ENCODE measurements around the gene PDXP.
"Not testable (repeated sequence)": the region's sequence is repeated elsewhere in the genome, so short reads cannot be mapped to it uniquely, and the experiment has no call there.

PDXP gene

DNA sequence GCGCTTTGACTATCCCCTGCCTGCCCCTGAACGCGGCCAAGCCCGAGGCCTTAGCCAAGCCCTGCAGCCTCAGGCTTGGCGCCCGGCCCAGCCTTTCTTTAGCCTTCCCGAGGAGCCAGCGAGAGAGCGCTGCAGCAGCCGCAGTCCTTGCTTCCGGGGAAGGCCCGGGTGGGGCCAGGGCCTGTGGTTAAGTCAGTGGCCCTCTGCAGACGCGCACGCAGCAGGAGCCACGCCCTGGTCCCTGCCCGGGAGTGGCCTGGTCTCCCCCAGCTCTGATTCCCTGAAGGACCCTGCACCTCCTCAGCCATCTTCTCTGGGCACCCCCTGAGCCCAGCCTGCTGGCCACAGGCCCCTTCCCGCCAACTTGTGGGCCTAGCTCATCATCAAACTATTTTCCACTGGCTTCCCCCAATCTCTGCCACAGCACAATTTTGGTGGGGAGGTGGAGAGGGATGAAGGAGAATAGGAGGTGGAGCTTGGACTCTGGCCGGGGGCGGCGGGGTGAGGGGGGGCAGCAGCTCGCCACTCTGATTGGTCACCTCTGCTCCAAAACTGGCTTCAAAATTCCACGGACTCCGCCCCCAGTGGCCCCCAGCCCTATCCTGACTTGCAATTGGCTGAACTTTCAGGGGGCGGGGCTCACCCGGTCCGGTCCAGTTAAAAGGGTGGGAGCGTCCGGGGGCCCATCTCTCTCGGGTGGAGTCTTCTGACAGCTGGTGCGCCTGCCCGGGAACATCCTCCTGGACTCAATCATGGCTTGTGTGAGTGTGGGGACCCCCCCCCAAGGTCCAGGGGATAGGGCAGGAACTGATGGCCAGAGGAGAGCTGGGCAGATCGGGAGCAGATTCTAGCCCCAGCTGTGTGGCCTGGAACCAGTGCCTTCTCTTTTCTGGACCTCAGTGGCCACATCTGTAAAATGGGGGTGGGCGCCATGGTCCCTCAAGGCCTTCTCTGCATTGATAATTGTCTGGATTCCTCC is 16.7 kb downstream of the PDXP start, which contains the start of gene LGALS1:
Gene LGALS1, plus strand, starts transcription at position 686 of the 979 bp plus-strand sequence. Its CDS starts 67 bp downstream, at position 753.
- DNase-seq, result peak; percentile 95 to 98 (median 96)

DNA sequence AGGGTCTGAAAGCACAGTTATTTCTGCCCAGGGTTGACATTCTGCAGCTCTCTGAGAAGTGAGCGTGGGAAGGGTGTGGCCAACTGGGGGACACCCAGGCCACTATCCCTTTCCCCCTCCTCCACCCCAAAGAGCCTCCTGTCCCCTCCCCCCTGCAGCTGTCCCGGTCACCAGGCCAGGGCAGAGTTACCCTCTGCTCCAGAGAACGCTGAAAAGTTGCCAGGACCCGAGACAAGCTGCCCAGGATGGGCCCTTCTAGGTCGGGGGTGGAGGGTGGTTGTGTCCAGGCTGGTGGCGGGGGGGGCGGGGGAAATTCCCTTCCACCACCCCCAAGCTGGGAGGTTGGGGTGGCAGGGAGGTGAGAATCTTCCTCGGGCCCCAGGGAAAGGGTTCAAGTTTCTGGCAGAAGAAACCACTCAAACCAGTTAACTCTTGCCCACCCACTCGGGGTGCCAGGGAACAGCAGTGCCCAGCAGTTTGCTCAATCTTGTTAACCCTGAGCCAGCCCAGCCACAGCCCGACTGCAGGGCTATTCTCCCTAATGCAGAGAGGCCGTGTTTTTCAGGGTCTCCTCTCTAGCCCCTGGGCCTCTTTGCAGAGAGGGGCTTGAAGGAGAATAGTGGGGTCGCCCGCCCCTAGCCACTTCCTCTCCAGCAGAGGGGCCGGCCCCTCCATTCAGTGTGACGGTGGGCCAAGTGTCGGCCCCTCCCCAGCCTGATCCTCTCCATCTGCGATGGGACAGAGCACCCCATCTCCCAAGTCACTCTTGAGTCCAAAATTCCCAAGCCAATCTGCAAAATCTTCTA is 17.6 kb downstream of the PDXP start:
- DNase-seq, result peak in 3 of 4 experiments; percentile 27 to 52 (median 51)

DNA sequence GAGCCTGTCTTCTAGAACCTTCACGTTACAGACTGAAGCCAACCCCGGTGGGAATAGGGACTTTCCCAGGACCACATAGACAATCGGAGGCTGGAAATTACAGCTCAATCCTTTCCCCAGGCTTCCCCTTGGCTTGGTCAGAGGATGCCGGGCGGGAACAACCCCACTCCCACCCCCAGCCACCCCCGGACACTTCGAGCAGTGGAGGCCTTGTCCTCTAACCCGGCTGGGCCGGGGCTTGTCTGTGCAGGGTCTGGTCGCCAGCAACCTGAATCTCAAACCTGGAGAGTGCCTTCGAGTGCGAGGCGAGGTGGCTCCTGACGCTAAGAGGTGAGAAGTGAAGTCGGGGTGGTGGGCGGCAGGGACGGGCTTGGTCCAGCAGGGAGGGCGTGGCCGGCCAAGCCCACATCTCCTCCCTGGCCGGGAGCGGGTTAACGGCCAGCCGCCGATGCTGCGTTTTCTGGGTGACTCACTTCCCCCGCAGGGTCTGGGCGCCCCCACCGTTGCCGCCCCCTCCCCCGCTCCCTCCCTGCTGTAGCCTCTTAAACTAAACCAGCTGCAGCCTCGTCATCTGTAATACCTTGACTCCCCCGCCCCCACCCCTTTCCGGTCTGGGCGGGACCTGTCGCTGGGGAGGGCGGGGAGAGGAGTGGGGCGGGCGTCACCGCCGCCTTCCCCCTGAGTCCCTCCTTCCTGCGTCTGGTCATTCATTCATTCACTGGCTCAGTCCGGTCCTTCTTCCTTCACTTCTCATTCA is 18.4 kb downstream of the PDXP start:
- DNase-seq, result peak; percentile 89 to 93 (median 92)

DNA sequence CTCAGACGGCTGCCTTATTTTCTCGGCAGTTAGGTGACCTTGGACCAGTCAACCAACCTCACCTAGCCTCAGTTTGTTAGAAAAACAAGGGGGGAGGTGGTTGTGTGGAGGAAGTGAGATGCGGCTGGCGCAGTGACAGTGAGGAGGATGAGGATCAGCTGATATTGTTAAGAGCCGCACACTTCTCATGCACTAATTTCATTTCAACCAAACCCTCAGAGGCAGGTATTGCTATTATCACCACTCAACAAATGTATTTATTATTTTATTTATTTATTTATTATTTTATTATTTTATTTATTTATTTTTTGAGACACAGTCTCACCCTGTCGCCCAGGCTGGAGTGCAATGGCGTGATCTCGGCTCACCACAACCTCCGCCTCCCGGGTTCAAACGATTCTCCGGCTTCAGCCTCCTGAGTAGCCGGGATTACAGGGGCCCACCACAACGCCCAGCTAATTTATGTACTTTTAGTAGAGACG is 19.0 kb downstream of the PDXP start:
- DNase-seq, result no peak

DNA sequence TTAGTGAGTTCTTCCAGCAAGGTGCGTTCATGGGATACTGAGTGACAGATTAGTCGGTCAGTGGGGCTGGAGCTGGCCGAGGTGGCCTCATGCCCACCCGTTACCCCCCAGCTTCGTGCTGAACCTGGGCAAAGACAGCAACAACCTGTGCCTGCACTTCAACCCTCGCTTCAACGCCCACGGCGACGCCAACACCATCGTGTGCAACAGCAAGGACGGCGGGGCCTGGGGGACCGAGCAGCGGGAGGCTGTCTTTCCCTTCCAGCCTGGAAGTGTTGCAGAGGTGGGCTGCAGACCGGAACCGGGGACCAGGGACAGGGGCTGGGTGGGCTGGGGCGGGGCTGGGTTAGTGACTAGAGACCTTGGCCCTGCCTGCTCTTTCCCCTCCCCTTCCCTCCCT is 19.8 kb downstream of the PDXP start:
- DNase-seq, result no peak

DNA sequence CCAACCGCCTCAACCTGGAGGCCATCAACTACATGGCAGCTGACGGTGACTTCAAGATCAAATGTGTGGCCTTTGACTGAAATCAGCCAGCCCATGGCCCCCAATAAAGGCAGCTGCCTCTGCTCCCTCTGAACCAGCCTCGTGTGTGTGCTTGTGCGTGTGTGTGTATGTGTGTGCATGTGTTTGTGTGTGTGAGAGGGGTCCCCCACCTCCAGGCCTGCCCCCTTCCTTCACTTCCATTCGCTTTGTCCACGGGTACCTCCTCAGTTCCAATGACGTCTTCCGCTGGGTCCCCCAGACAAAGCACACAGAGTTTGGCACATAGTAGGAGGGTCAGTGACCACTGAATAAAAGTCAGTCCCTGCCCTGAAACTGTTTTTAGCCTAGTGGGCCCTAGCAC is 21.1 kb downstream of the PDXP start:
- no peak for DNase-seq

DNA sequence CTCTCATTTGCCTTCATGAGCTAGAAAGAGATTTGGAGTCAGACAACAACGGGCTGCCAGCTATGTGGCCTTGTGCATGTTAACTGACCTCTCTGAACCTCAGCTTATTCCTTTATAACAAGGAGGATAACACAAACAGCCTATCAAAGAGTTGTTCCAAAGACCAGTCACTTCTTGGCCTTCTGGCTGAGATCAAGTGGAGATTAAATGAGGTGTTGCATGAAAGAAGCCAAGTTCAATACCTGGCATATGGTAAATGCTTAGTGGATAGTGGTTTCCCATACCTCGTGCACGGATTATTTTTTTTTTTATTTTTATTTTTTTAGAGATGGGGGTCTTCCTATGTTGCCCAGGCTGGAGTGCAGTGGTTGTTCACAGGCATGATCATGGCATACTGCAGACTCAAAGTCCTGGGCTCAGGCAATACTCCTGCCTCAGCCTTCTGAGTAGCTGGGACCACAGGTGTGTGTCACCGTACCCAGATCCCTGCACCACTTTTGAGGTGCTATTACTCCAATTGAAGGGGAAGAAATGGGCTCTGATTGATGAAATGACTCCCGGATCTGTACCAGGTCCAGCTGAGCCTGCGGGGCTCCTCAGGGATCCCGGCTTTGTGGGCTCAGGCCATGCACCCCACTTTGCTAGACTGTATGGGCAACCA is 21.8 kb downstream of the PDXP start:
- DNase-seq, result no peak

DNA sequence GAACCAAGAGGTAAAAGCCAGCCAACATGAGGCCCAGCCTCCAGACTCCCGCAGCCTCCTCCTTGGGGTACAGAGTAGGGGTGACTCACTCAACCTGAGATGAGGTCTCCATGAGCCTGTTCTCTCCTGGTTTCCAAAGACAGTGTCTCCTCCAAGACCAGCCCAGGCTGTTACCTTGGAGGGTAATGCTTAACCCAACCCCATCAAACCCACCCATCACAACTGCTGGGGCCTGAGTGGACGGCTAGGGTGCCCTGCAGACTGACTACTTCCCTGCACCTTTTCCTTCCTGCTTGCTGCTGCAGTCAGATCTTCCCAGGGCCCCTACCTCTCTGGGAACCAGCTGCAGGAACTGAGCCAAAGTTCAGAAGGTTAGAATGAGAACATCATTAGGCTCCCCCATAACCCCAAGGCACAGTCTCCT is 22.5 kb downstream of the PDXP start:
- no peak for DNase-seq

DNA sequence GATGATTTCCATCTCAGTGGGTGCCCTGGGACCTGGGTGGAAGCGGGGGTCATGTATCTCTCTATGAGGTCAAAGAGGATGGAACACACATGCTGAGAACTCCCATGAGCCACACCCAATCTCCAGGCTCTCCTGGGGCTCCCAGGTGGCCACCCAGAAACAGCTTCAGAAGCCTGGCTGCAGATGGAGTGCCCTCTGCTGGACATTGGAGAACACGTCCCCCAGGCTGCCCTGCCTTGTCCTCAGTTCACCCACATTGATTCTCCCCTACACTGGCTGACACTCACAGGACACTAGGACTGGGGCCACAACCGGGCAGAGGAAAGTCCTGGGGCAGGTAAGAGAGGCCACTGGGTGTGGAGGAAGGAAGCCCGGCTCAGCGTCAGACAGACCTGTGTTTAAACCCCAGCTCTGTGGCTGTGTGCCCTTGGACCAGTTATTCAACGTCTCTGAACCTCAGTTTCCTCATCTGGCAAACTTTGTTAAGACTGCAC is 23.1 kb downstream of the PDXP start:
- DNase-seq, result peak; percentile 79 to 87 (median 82)

DNA sequence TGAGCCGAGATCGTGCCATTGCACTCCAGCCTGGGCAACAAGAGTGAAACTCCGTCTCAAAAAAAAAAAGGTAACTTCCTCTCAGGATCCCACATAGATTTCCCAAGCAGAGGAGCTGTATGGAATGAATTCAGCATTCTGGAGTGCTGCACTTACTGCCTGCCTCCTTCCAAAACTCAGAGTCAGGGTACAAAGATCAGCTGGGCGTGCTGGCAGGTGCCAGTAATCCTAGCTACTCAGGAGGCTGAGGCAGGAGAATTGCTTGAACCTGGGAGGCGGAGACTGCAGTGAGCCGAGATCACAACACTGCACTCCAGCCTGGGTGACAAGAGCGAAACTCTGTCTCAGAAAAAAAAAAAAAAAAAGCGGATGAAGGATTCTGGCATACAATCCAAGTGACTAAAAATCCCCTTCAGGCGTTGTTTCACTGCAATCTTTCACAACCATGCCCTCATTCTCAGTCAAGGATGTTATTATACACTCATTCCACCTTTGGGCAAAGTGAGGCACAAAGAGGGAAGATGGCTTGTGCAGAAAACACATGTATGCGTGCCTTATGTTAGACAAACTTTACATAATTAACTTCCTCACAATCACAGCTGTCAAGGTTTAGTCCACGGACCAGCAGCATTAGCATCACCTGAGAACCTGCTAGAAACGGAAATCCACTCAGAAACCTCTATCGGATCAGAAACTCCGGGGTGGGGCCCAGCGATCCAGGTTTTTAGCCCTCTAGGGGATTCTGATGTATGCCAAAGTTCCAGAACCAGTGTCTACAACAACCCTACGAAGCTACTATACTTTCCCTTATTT is 26.5 kb downstream of the PDXP start:
- DNase-seq, result no peak

DNA sequence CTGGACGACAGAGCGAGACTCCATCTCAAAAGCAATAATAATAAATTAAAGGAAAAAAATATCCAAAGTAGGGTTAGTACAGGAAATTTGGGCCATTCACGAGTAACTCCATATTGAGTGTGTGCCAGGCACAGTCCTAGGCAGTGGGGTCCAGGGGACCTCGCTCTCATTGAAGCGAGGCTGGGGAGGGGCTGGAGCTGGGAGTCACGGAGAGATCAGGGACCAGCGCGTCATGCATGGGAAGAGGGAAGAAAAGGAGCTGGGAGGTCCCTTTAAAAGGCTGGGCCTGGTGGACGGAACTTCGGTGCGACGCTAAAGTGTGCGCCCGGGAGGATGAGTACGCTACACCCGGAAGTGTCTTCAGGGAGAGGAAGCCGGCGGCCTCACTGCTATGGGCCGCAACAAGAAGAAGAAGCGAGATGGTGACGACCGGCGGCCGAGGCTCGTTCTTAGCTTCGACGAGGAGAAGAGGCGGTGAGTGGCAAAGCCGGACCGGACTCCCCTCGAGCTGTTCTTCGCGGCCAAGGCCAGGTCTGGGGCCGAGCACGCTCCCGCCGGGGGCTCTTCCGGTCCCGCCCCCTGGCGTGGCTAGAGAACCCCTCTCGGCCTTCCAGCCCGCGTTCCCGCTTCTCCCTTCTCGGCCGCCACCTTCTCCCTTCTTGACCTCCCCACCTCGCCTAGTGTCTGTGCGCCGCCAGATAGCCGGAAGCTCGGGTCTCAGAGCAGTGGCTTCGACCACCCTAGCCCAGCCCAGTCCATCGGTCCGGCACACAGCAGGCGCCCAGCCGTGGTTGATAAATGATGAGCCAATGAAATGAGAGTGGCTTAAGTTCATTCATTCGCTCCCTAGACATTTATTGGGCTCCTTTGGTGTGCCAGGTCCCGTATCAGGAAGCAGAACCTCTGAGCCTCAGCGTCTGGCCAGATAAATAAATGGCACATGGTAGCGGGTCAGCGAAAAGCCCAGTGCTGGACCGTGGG is 27.8 kb downstream of the PDXP start, which contains the start of gene NOL12:
Gene NOL12, plus strand, starts transcription at position 342 of the 981 bp plus-strand sequence. Its CDS starts 50 bp downstream, at position 392.
- DNase-seq, result peak; percentile 90 to 93 (median 92)

DNA sequence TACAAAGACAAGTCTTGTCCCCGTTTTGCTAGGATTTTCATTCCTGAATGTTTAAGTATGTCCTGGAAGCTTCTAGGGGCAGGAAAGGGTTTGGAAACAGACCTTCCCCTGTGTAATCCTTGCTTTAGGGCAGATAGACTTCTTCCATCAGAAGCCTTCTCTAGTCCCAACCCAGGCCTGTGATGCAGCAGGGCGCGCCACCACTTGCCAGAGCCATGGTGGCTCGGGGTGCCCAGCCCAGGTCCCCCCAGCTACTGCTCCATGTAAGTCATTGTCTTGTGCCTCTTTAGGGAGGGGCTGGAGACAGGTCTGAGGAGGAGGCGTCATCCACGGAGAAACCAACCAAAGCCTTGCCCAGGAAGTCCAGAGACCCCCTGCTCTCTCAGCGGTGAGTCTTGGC is 31.9 kb downstream of the PDXP start:
- no peak for DNase-seq

DNA sequence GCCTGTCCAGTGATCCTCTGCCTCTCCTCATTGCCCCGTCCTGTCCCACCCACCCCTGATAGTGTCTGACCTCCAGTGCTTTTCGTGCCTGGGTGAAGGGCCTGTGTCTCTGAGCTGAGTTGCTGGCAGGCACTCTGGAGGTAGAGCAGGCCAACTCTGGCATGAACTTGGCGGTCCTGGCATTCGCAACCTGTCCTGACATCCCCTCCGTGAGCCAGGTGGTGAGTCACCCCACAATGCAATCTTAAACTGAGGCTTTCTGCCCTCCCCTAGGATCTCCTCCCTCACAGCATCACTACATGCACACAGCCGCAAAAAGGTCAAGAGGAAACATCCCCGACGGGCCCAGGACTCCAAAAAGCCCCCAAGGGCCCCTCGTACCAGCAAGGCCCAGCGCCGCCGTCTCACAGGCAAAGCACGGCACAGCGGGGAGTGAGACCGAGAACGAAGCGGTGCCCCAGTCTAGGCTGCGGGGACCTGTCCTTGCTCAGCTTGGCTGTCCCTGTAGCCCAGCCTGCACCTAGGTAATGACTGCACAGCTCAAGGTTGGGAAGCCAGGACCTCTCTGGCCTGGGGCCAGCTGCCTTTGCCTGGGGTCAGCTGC is 32.5 kb downstream of the PDXP start:
- no peak for DNase-seq

DNA sequence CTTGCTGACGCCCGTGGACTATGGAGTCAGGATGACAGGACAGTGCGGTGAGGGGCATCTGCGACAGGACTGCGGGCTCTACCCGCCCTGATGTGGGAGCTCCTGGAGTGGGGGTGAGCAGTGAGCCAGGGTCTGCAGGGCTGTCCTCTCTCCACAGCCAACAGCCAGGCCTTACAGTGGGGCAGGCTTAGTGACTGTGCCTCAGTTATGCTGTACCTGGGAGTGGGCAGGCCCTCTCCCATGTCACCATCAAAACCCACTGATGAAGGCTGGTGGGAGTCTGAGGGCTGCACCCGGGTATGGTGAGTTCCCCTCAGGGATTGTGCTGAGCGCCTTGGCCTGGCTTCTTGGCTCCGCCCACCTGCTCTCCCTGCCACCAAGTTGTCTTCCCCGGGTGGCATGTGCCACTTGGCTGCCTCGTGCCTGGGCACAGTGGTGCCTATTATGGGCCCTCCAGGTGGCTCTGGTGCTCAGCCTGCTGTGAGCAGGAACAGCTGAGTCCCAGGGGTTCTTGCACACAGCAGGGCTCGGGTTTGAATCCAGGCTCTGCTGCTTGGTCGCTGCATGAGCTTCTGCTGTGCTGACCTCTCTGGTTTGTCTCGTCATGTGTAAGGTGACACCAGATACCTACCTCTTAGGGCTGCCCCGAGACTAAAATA is 34.2 kb downstream of the PDXP start:
- no peak for DNase-seq

DNA sequence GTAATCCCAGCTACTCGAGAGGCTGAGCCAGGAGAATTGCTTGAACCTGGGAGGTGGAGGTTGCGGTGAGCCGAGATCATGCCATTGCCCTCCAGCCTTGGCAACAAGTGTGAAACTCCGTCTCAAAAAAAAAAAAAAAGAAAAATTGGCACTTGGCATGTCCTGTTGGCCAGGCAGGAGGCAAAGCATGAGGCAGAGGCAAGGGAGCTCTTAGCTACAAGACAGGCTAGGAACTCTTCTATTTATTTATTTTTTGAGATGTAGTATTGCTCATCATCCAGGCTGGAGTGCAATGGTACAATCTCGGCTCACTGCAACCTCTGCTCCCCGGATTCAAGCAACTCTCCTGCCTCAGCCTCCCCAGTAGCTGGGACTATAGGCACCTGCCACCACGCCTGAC is 35.6 kb downstream of the PDXP start:
- DNase-seq, result not testable (repeated sequence)

DNA sequence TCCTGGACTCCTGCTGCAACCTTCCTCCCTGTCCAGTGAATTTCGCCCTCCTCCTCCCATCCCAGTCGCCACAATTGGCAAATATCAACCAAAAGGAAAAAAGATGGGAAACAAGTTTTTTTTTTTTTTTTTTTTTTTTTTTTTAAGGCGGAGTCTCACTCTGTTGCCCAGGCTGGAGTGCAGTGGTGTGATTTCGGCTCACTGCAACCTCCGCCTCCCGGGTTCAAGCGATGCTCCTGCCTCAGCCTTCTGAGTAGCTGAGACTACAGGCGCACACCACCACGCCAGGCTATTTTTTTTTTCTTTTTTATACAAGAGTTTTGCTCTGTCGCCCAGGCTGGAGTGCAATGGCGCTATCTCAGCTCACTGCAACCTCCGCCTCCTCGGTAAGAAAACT is 37.7 kb downstream of the PDXP start:
- DNase-seq, result not testable (repeated sequence)

DNA sequence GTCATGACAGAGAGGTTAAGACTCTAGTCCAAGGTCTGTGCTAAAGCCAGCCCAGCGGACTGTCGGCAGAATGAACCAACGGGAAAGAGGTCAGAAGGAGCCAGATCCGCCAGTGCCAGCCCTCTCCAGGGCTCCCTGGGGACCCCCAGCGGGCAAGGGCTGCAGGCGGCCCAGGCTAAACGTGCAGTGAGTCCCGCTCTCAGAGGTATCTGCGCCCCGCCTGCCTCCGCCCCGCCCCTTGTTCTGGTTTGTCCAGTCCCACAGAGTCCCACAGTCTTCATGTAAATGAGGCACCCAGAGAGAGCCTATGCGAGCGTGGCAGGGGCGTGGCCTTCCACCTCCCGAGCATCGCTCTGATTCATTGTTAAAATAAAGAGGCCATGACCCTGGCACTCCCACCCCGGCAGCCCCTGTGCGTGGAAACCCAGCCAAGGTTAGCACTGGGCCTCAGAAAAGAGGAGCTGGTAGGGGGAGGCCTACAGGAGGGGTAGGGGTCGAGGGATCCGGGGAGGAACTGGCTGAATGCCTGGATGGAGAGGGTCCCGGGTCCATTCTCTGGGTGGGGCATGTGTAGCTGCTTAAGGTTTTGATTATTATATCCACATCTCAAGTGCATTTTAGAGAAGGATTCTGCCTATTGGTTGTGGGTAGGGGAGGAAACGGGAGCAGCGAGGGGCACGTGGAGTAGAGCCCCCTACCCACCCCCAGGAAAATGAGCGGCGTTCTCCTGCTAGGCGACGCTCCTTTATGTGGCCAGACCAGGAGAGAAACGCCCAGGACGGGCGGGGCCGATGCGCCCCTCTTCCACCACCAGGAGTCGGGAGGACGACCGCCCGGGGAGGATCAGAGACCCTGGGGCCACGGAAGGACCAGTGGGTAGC is 38.4 kb downstream of the PDXP start, which contains the start of gene TRIOBP:
Gene TRIOBP, plus strand, starts transcription at position 392 of the 881 bp plus-strand sequence. CDS start 4,318 bp downstream, outside the sequence.
- peak; percentile 82 to 92 (median 86) for DNase-seq
